HG03558 (cell line): ENCODE measurements around the gene GRK4.
"Not testable (repeated sequence)": the region's sequence is repeated elsewhere in the genome, so short reads cannot be mapped to it uniquely, and the experiment has no call there.

Source experiments
- ATAC-seq: cut with Tn5 transposase; IDR thresholded peaks from one replicate; pipeline ENCODE4 v1.9.1; 2021; ENCODE audit warnings: moderate number of reproducible peaks; ENCODE audit not compliant: unreplicated experiment; ENCODE audit errors: extremely low read depth

Gene GRK4

GRCh38 chr4:2954358-2955185 is 8.8 kb upstream of the GRK4 start:
- ATAC-seq, result no peak

GRCh38 chr4:2955186-2956044 is 8.0 kb upstream of the GRK4 start:
- not testable (repeated sequence) for ATAC-seq

GRCh38 chr4:2958446-2958845 is 4.9 kb upstream of the GRK4 start:
- no peak for ATAC-seq

GRCh38 chr4:2960450-2960849 is 2.9 kb upstream of the GRK4 start:
- ATAC-seq, result not testable (repeated sequence)

GRCh38 chr4:2961421-2961810 is 2.0 kb upstream of the GRK4 start:
- no peak for ATAC-seq

GRCh38 chr4:2961811-2962441 is 1.4 kb upstream of the GRK4 start:
- no peak for ATAC-seq

GRCh38 chr4:2962614-2963174 is 677 bp upstream of the GRK4 start:
- ATAC-seq, result no peak

- ATAC-seq, result no peak
Observed at GRCh38 chr4:2963966-2964471, 648 bp downstream of the GRK4 start.

GRCh38 chr4:2964706-2965258 is 1.4 kb downstream of the GRK4 start:
- no peak for ATAC-seq

- ATAC-seq, result no peak
Observed at GRCh38 chr4:2965262-2965661, 1.9 kb downstream of the GRK4 start.

GRCh38 chr4:2968381-2968780 is 5.0 kb downstream of the GRK4 start:
- no peak for ATAC-seq

- ATAC-seq, result no peak
Observed at GRCh38 chr4:2971275-2971674, 7.9 kb downstream of the GRK4 start.

- ATAC-seq, result no peak
Observed at GRCh38 chr4:2977211-2978088, 14.1 kb downstream of the GRK4 start.

GRCh38 chr4:2981256-2981819 is 18.0 kb downstream of the GRK4 start:
- ATAC-seq, result no peak

- no peak for ATAC-seq
Observed at GRCh38 chr4:2982012-2982411, 18.6 kb downstream of the GRK4 start.

- not testable (repeated sequence) for ATAC-seq
Observed at GRCh38 chr4:2983715-2984114, 20.3 kb downstream of the GRK4 start.

GRCh38 chr4:2991243-2991642 is 27.9 kb downstream of the GRK4 start:
- no peak for ATAC-seq

GRCh38 chr4:2994917-2995316 is 31.5 kb downstream of the GRK4 start:
- ATAC-seq, result no peak
